K562 (cell line): ENCODE data around the gene WDR45. TPM values are rescaled to one million over a fixed set of nuclear protein-coding genes. Genes with fewer than 3 reads are reported as not detected.

ENCODE experiments used
- ATAC-seq: fragments of 200-7000 bp; cut with Tn5 transposase; 3 replicates; pipeline ENCODE4 v1.9.1; 2020; ENCODE audit warnings: moderate library complexity
- BruUV-seq: library from RNA; stranded (reverse); fragments of 400-500 nt; replicated peaks from 2 replicates; lab custom pipeline; 2021; lab: Mats Ljungman, UMichigan
- CTCF ChIA-PET: fragments of 300-600 bp; formaldehyde crosslinking; extraction: SDS; loops from one replicate; lab custom pipeline; 2021; ENCODE audit warnings: low intra/inter-chr PET ratio; lab: Yijun Ruan, JAX
- POLR2A ChIA-PET: fragments of 300-600, 350-650 bp; sonication (Branson Sonifier 250); formaldehyde crosslinking; extraction: SDS; loops from one replicate; lab custom pipeline; 2021; ENCODE audit warnings: antibody characterized with exemption, inconsistent platforms; lab: Yijun Ruan, JAX
- DNase-seq, 4 experiments: peaks; one replicate each; pipeline versions ENCODE4 v3.0.0 to v3.0.0-alpha.2; 2011 to 2018; ENCODE audit warnings: low spot score in 3 of 4, mixed read lengths in 3 of 4; ENCODE audit errors: extremely low read depth in 1 of 4
- FAIRE-seq: peaks from 2 replicates; lab custom pipeline; 2011; peaks lifted over from hg19 to GRCh38; lab: Jason Lieb, UNC
- H2AFZ ChIP-seq: 2 replicates; pipeline ENCODE4 v1.6.0; 2011; ENCODE audit warnings: low read depth, low read length, control low read depth, inconsistent platforms
- H3K27ac ChIP-seq: fragments of 200-600 bp; 3 replicates; pipeline ENCODE4 v1.8.0; 2011; ENCODE audit warnings: low read depth, mild to moderate bottlenecking, control low read depth, inconsistent platforms, low read length, moderate library complexity, mixed read lengths; ENCODE audit errors: extremely low read depth
- H3K27me3 ChIP-seq, 2 experiments: fragments of 300-600 bp in 1 of 2; 2 replicates in 1 of 2; 3 replicates in 1 of 2; pipeline versions ENCODE4 v1.6.0 to v1.8.0; 2011; ENCODE audit warnings: inconsistent platforms in 2 of 2, low read length in 2 of 2, mild to moderate bottlenecking in 1 of 2, mixed read lengths in 1 of 2, moderate library complexity in 1 of 2; ENCODE audit not compliant: control insufficient read depth in 2 of 2, insufficient read depth in 2 of 2
- H3K36me3 ChIP-seq: fragments of 300-600 bp; 3 replicates; pipeline ENCODE4 v1.8.0; 2011; ENCODE audit warnings: mild to moderate bottlenecking, low read length, inconsistent platforms; ENCODE audit not compliant: control insufficient read depth, insufficient read depth
- H3K4me1 ChIP-seq, 2 experiments: fragments of 200-600 bp in 1 of 2; replicated peaks in 1 of 2; 2 replicates in 1 of 2; 3 replicates in 1 of 2; pipeline versions ENCODE4 v1.5.1 to v1.8.0; 2011; ENCODE audit warnings: inconsistent platforms in 2 of 2, low read length in 2 of 2, mild to moderate bottlenecking in 1 of 2, mixed read lengths in 1 of 2, moderate library complexity in 1 of 2; ENCODE audit not compliant: control insufficient read depth in 2 of 2, insufficient read depth in 2 of 2
- H3K4me2 ChIP-seq: 2 replicates; pipeline ENCODE4 v1.6.1; 2011; ENCODE audit warnings: low read length, control low read depth, inconsistent platforms, mixed read lengths; ENCODE audit not compliant: insufficient read depth
- H3K4me3 ChIP-seq: fragments of 200-600 bp; sonication (generic), shearing (Covaris generic); 2 replicates; pipeline ENCODE4 v1.5.1; 2016; ENCODE audit warnings: control low read depth, inconsistent platforms
- H3K79me2 ChIP-seq: fragments of 200-600 bp; 3 replicates; pipeline ENCODE4 v1.8.0; 2011; ENCODE audit warnings: low read length, inconsistent platforms; ENCODE audit not compliant: control insufficient read depth, insufficient read depth
- H3K9ac ChIP-seq, 2 experiments: 2 replicates each; pipeline versions ENCODE4 v1.6.0 to v1.6.1; 2011; ENCODE audit warnings: low read depth in 2 of 2, low read length in 2 of 2, control low read depth in 1 of 2, inconsistent platforms in 1 of 2, mild to moderate bottlenecking in 1 of 2, mixed read lengths in 1 of 2; ENCODE audit not compliant: insufficient read depth in 1 of 2
- H3K9me1 ChIP-seq: one replicate; pipeline ENCODE4 v1.6.0; 2011; ENCODE audit warnings: inconsistent platforms, mild to moderate bottlenecking, low read length, moderate library complexity; ENCODE audit not compliant: control insufficient read depth, insufficient read depth
- H3K9me3 ChIP-seq: replicated peaks from 2 replicates; pipeline ENCODE4 v1.5.1; 2011; ENCODE audit warnings: low read depth, low read length, inconsistent platforms; ENCODE audit not compliant: control insufficient read depth, insufficient read depth
- H4K20me1 ChIP-seq: replicated peaks from 2 replicates; pipeline ENCODE4 v1.6.1; 2011; ENCODE audit warnings: low read length, inconsistent platforms, mixed read lengths; ENCODE audit not compliant: control insufficient read depth, insufficient read depth
- ATF7 ChIP-seq: fragments of 450-650 bp; IDR thresholded peaks from 2 replicates; pipeline ENCODE4 v1.7.1; 2014; ENCODE audit warnings: mild to moderate bottlenecking, moderate library complexity
- CBFB ChIP-seq: sonication (generic); formaldehyde crosslinking; IDR thresholded peaks from 2 replicates; pipeline ENCODE4 v1.4.0; 2020; ENCODE audit warnings: mild to moderate bottlenecking, missing genetic modification reagents
- GABPB1 ChIP-seq: sonication (generic); formaldehyde crosslinking; IDR thresholded peaks from 2 replicates; pipeline ENCODE4 v1.8.0; 2022; ENCODE audit warnings: mild to moderate bottlenecking, missing genetic modification reagents
- NR2C2 ChIP-seq, 2 experiments: fragments of 200-800 bp in 1 of 2; sonication (Bioruptor generic) in 1 of 2; sonication (generic) in 1 of 2; formaldehyde crosslinking in 1 of 2; IDR thresholded peaks; 2 replicates each; pipeline versions ENCODE4 v1.6.1 to v1.8.0; 2016 to 2022; ENCODE audit warnings: mild to moderate bottlenecking in 1 of 2, missing compliant biosample characterization in 1 of 2, missing genetic modification characterization in 1 of 2, missing genetic modification reagents in 1 of 2
- RBM25 ChIP-seq: fragments of 200-400 bp; formaldehyde crosslinking; IDR thresholded peaks from 2 replicates; pipeline ENCODE4 v1.6.1; 2018; ENCODE audit warnings: low read length, low read depth, moderate library complexity; ENCODE audit not compliant: severe bottlenecking
- RBM34 ChIP-seq: fragments of 200-400 bp; formaldehyde crosslinking; IDR thresholded peaks from 2 replicates; pipeline ENCODE4 v1.6.1; 2018; ENCODE audit warnings: low read length, borderline replicate concordance; ENCODE audit not compliant: insufficient read depth
- RFX5 ChIP-seq: IDR thresholded peaks from 2 replicates; pipeline ENCODE4 v1.6.1; 2011; ENCODE audit warnings: low read depth, mild to moderate bottlenecking, improper control_type of control experiment, low read length
- SREBF2 ChIP-seq: sonication (generic); formaldehyde crosslinking; IDR thresholded peaks from 2 replicates; pipeline ENCODE4 v1.4.0; 2020; ENCODE audit warnings: mild to moderate bottlenecking, missing genetic modification reagents
- ZBED1 ChIP-seq: IDR thresholded peaks from 2 replicates; pipeline ENCODE4 v1.6.1; 2014
- ZNF445 ChIP-seq: fragments of 250-450 bp; sonication (Bioruptor Pico); IDR thresholded peaks from 2 replicates; pipeline ENCODE4 v1.4.0; 2020; ENCODE audit warnings: low read depth, mild to moderate bottlenecking, moderate library complexity
- WGBS: fragments of 100-300 bp; shearing (Covaris generic); methylation state at CpG from one replicate; pipeline ENCODE4 v1.1.6; 2016; ENCODE audit warnings: low coverage, mixed read lengths; ENCODE audit not compliant: insufficient coverage; ENCODE audit errors: missing lambda C conversion rate; 5-methylcytosine and 5-hydroxymethylcytosine counted together
- in situ Hi-C: fragments of 300-500 bp; cut with MboI; formaldehyde crosslinking; loops from 4 replicates; pipeline ENCODE4 v1.15.0; 2018; ENCODE audit warnings: inconsistent platforms, mixed read lengths
- intact Hi-C: fragments of 100-400 bp; cut with micrococcal nuclease; formaldehyde crosslinking; loops from 2 replicates; pipeline ENCODE4 v1.14.2; 2022
- polyA plus RNA-seq, 8 experiments: library from polyadenylated mRNA; depleted of rRNA in 4 of 8; stranded (reverse) in 5 of 8; unstranded in 3 of 8; fragments of >200 nt; fragmentation: Nextera tagmentation in 2 of 8; fragmentation: Illumina TruSeq in 1 of 8; extraction: Ambion mirVana in 2 of 8; extraction: Trizol in 1 of 8; gene quantifications; 2 replicates each; pipeline versions ENCODE4 v1.2.1 to v1.2.3, GENCODE V29; 2011 to 2014; ENCODE audit warnings: inconsistent platforms in 1 of 8, missing spikeins in 1 of 8
- total RNA-seq, 7 experiments: library from RNA; depleted of rRNA in 6 of 7; stranded (reverse); fragments of >200 nt in 6 of 7; fragmentation: Illumina TruSeq in 2 of 7; extraction: Trizol in 2 of 7; gene quantifications; 2 replicates each; pipeline versions ENCODE4 v1.2.1 to v1.2.3, GENCODE V29; 2011 to 2021; ENCODE audit warnings: low replicate concordance in 1 of 7
- TF ChIP-seq, protein P1 (sequence below): sonication (generic); formaldehyde crosslinking; IDR thresholded peaks from 2 replicates; pipeline ENCODE4 v1.8.1; 2022; ENCODE audit warnings: missing genetic modification reagents
- TF ChIP-seq, protein P2 (sequence below): IDR thresholded peaks from 2 replicates; pipeline ENCODE4 v1.6.1; 2014; ENCODE audit warnings: antibody characterized with exemption
- TF ChIP-seq, protein P3 (sequence below): sonication (generic); formaldehyde crosslinking; IDR thresholded peaks from 2 replicates; pipeline ENCODE4 v1.8.1; 2023; ENCODE audit warnings: mild to moderate bottlenecking, missing genetic modification reagents, moderate library complexity

The WDR45 gene
- total and polyA plus RNA-seq, 9 of the 15 experiments (the other 6 are each of a cell fraction or from before 2014, with no cell fraction given), result 19.4 to 136 (median 59.7) TPM

- 96% methylated on average over 3 of the region's 3 CpGs for WGBS
Observed at GRCh38 chrX:49110417-49110816, 30.7 kb upstream of the WDR45 start.

GRCh38 chrX:49108641-49109040, 29.0 kb upstream of the WDR45 start:
- H3K9me1 ChIP-seq, result no peaks in the 10 kb centered on the region
- no CpG with 5 or more reads among the region's 2 CpGs for WGBS
- H3K4me3 ChIP-seq, result no peak overlapping the region
- no peaks in the 10 kb centered on the region; a peak in 2 of 5 replicates for H3K4me1 ChIP-seq
- no peaks in the 10 kb centered on the region for H3K27me3 ChIP-seq
- intact Hi-C loops, result no loop called here
- DNase-seq, result no peak
- no peak for FAIRE-seq
- no peak for ATAC-seq
- in situ Hi-C loops, result loop anchor here (10.0 kb wide), 1 partner anchor 134 kb away; the partner anchor contains the start of gene KCND1
- peaks cover 37% of the 10 kb centered on the region; the same call in 2 of the 3 replicates for H3K36me3 ChIP-seq
- no peak overlapping the region for H3K27ac ChIP-seq
- no TSS peak for BruUV-seq
- H4K20me1 ChIP-seq, result no peaks in the 10 kb centered on the region
- no peak overlapping the region for H2AFZ ChIP-seq
- H3K9ac ChIP-seq, result no peak overlapping the region
- POLR2A ChIA-PET, result interaction anchor here (0.6 kb wide), 1 partner anchor 403 kb away, joined by 3 read pairs; no protein-coding TSS in a partner anchor
- H3K79me2 ChIP-seq, result no peaks in the 10 kb centered on the region
- CTCF ChIA-PET, result no interaction called here
- no peaks in the 10 kb centered on the region for H3K9me3 ChIP-seq
- H3K4me2 ChIP-seq, result no peak overlapping the region
- TF ChIP-seq NR2C2 (CRISPR knock-in tag; IDR thresholded peaks at IDR 0.05) (no peak), NR2C2 (tag; IDR thresholded peaks at IDR 0.05) (no peak), SREBF2 (CRISPR knock-in tag) (no peak), ZNF445 (CRISPR knock-in tag) (no peak), ATF7 (no peak), RFX5 (no peak), CBFB (no peak), GABPB1 (CRISPR knock-in tag) (no peak), RBM34 (no peak)
- TF ChIP-seq, protein P1, sequence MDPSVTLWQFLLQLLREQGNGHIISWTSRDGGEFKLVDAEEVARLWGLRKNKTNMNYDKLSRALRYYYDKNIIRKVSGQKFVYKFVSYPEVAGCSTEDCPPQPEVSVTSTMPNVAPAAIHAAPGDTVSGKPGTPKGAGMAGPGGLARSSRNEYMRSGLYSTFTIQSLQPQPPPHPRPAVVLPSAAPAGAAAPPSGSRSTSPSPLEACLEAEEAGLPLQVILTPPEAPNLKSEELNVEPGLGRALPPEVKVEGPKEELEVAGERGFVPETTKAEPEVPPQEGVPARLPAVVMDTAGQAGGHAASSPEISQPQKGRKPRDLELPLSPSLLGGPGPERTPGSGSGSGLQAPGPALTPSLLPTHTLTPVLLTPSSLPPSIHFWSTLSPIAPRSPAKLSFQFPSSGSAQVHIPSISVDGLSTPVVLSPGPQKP (CRISPR knock-in tag), result no peak
- TF ChIP-seq, protein P2, sequence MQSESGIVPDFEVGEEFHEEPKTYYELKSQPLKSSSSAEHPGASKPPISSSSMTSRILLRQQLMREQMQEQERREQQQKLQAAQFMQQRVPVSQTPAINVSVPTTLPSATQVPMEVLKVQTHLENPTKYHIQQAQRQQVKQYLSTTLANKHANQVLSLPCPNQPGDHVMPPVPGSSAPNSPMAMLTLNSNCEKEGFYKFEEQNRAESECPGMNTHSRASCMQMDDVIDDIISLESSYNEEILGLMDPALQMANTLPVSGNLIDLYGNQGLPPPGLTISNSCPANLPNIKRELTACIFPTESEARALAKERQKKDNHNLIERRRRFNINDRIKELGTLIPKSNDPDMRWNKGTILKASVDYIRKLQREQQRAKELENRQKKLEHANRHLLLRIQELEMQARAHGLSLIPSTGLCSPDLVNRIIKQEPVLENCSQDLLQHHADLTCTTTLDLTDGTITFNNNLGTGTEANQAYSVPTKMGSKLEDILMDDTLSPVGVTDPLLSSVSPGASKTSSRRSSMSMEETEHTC, result no peak
- TF ChIP-seq, protein P3, sequence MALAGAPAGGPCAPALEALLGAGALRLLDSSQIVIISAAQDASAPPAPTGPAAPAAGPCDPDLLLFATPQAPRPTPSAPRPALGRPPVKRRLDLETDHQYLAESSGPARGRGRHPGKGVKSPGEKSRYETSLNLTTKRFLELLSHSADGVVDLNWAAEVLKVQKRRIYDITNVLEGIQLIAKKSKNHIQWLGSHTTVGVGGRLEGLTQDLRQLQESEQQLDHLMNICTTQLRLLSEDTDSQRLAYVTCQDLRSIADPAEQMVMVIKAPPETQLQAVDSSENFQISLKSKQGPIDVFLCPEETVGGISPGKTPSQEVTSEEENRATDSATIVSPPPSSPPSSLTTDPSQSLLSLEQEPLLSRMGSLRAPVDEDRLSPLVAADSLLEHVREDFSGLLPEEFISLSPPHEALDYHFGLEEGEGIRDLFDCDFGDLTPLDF (CRISPR knock-in tag), result no peak

More at GRCh38 chrX:49110417-49110816, 30.7 kb upstream of the WDR45 start:
- no peak overlapping the region for H3K4me2 ChIP-seq
- intact Hi-C loops (no loop called here), in situ Hi-C loops (no loop called here)
- BruUV-seq, result TSS peak; percentile 43
- H3K9ac ChIP-seq, result no peak overlapping the region
- no peaks in the 10 kb centered on the region; a peak in 2 of 5 replicates for H3K4me1 ChIP-seq
- no peaks in the 10 kb centered on the region for H3K9me3 ChIP-seq
- H3K27ac ChIP-seq, result no peak overlapping the region
- H3K4me3 ChIP-seq, result no peak overlapping the region
- peaks cover 49% of the 10 kb centered on the region; the same call in 2 of the 3 replicates for H3K36me3 ChIP-seq
- H2AFZ ChIP-seq, result no peak overlapping the region
- FAIRE-seq (no peak), ATAC-seq (no peak), DNase-seq (no peak)
- H3K27me3 ChIP-seq, result no peaks in the 10 kb centered on the region
- ChIA-PET CTCF (no interaction called here), POLR2A (interaction anchor here (0.7 kb wide), 1 partner anchor 463 kb away, joined by 3 read pairs; no protein-coding TSS in a partner anchor)
- TF ChIP-seq RBM25 (peak; percentile 30), ZBED1 (no peak)
- no peaks in the 10 kb centered on the region for H3K9me1 ChIP-seq
- H3K79me2 ChIP-seq, result no peaks in the 10 kb centered on the region
- H4K20me1 ChIP-seq, result no peaks in the 10 kb centered on the region
